ENCODE results near the gene ATAD5. TPM values are rescaled to one million over a fixed set of nuclear protein-coding genes. Genes with fewer than 3 reads are reported as not detected.

The ATAD5 gene
- total RNA-seq, 6 experiments from 2014 or later, result 0.29 to 2.7 (median 0.67) TPM

DNA sequence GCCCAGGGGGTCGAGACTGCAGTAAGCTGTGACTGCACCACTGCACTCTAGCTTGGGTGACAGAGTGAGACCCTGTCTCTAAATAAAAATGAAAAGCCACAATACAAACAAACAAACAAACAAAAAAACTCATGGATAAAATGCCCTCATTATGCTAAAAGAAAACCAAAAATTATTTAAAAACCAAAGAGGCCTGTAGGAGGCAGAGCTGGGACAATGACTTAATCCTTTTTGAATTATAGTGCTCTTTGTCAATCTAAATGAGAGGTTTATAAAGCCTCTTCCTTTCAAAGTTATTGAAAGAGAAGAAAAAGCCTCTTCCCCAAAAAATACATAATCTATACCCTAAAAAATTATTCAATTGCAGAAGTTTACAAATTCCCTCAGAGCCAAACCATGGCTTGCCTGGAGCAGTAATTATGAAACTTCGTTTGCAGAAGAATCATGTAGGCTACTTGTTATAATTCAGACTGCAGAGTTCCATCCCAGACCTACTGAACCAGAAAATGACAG is 25.8 kb upstream of the ATAD5 start:
- no peak overlapping the region for H3K27ac ChIP-seq
- 76% methylated on average over 2 of the region's 2 CpGs for WGBS (ENCODE audit: insufficient coverage, low coverage, low lambda C conversion rate, missing lambda C conversion rate)

DNA sequence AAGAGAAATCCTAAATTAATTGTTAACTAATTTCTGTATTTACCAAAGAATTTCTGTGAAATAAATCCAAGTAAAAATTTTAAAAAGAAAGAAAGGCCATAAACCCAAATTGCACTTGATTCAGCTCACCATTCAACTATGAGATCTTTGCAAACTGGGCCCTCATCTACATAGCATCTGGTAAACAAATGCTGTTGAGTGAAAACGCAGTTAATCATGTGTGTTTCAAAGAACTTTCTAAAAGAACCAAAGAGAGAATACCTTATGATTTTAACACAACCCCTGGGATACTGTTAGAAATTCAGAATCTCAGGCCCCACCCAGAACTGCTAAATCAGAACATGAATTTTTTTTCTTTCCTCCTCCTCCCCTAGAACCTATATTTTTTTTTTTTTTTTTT is 23.9 kb upstream of the ATAD5 start:
- no peak for ATAC-seq
- H3K27ac ChIP-seq, result no peak overlapping the region

More for the DNA sequence above, 25.8 kb upstream of the ATAD5 start:
- no peak for DNase-seq
- H3K4me1 ChIP-seq, result no peaks in the 10 kb centered on the region
- no peak overlapping the region for H3K4me3 ChIP-seq
- peaks cover 0 to 26% (median 2%) of the 10 kb centered on the region in 4 donors for H3K36me3 ChIP-seq
- no peak for ATAC-seq
- H3K9me3 ChIP-seq, result no peaks in the 10 kb centered on the region
- TF ChIP-seq, protein P1, sequence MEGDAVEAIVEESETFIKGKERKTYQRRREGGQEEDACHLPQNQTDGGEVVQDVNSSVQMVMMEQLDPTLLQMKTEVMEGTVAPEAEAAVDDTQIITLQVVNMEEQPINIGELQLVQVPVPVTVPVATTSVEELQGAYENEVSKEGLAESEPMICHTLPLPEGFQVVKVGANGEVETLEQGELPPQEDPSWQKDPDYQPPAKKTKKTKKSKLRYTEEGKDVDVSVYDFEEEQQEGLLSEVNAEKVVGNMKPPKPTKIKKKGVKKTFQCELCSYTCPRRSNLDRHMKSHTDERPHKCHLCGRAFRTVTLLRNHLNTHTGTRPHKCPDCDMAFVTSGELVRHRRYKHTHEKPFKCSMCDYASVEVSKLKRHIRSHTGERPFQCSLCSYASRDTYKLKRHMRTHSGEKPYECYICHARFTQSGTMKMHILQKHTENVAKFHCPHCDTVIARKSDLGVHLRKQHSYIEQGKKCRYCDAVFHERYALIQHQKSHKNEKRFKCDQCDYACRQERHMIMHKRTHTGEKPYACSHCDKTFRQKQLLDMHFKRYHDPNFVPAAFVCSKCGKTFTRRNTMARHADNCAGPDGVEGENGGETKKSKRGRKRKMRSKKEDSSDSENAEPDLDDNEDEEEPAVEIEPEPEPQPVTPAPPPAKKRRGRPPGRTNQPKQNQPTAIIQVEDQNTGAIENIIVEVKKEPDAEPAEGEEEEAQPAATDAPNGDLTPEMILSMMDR (IDR thresholded peaks at IDR 0.05), result no peak
- no peak for TF ChIP-seq POLR2A (IDR thresholded peaks at IDR 0.05)
- intact Hi-C loops (cut with DNase I), result no loop called here
- H3K27me3 ChIP-seq, result no peaks in the 10 kb centered on the region

DNA sequence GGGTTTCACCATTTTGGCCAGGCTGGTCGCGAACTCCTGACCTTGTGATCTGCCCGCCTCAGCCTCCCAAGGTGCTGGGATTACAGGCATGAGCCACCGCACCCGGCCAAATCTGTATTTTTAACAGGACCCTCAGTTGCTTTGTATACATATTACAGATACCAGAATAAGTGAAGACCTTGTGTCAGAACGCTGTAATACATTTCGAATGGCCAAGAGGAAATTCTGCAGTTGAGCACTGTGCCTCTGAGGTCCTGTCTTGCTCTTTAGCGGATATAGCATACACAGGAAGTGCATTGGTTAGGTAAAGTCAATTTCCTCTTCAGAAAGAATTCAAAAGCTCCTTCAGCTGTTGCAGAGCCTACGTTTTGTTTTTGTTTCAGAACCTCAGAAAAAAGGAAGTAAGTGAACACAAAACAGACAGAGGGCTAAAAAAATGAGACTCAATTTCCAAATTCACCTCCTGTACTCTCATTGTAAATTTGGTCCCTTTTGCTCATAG is 22.9 kb upstream of the ATAD5 start:
- ATAC-seq, result peak; percentile 49 to 77 (median 62)
- peak overlapping the region in 2 of 3 donors; percentile 20 to 41 for H3K27ac ChIP-seq
- H3K4me1 ChIP-seq, result no peaks in the 10 kb centered on the region
- H3K4me3 ChIP-seq, result no peak overlapping the region
- 42% methylated on average over 9 of the region's 9 CpGs for WGBS (ENCODE audit: insufficient coverage, low coverage, low lambda C conversion rate, missing lambda C conversion rate)
- no peaks in the 10 kb centered on the region for H3K27me3 ChIP-seq
- intact Hi-C loops (cut with DNase I), result no loop called here
- DNase-seq, result no peak
- H3K9me3 ChIP-seq, result no peaks in the 10 kb centered on the region
- H3K36me3 ChIP-seq, result no peaks in the 10 kb centered on the region
- TF ChIP-seq POLR2A (IDR thresholded peaks at IDR 0.05), result no peak
- TF ChIP-seq, protein P1 (IDR thresholded peaks at IDR 0.05), result no peak

More for the DNA sequence above, 23.9 kb upstream of the ATAD5 start:
- Histone ChIP-seq H3K9me3 (no peaks in the 10 kb centered on the region), H3K4me3 (no peak overlapping the region), H3K4me1 (no peaks in the 10 kb centered on the region), H3K36me3 (peaks cover 0 to 9% (median 2%) of the 10 kb centered on the region in 4 donors), H3K27me3 (no peaks in the 10 kb centered on the region)
- intact Hi-C loops (cut with DNase I), result no loop called here
- TF ChIP-seq, protein P1 (IDR thresholded peaks at IDR 0.05), result no peak
- TF ChIP-seq POLR2A (IDR thresholded peaks at IDR 0.05), result no peak
- DNase-seq, result no peak
- WGBS (ENCODE audit: insufficient coverage, low coverage, low lambda C conversion rate, missing lambda C conversion rate), result 73% methylated on average over 1 of the region's 1 CpG

DNA sequence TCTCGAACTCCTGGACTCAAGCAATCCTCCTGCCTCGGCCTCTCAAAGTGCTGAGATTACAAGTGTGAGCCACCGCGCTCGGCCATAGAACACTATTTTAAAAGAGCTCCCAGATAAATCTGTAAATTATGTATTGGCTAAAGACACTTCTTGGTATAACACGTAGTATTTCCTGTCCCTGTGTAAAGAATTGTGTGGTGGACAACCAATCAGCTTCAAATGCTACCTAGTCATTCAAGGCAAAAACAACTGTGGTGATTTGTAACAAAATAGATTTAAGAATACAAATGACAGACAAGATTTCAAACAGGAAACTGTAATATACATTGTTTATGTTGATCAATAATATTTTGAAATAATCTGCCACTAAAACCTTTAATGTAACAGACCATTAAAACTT is 21.9 kb upstream of the ATAD5 start:
- H3K4me3 ChIP-seq, result no peak overlapping the region
- ATAC-seq (no peak), DNase-seq (no peak)
- H3K27ac ChIP-seq, result peak overlapping the region in 2 of 3 donors; percentile 20 to 41
- 91% methylated on average over 6 of the region's 6 CpGs for WGBS (ENCODE audit: insufficient coverage, low coverage, low lambda C conversion rate, missing lambda C conversion rate)
- H3K36me3 ChIP-seq, result no peaks in the 10 kb centered on the region
- no peaks in the 10 kb centered on the region for H3K9me3 ChIP-seq
- intact Hi-C loops (cut with DNase I), result no loop called here
- TF ChIP-seq, protein P1 (IDR thresholded peaks at IDR 0.05), result no peak
- TF ChIP-seq POLR2A (IDR thresholded peaks at IDR 0.05), result no peak
- no peaks in the 10 kb centered on the region for H3K27me3 ChIP-seq
- H3K4me1 ChIP-seq, result no peaks in the 10 kb centered on the region
